ENCODE results near the gene SCAF4.

- TF ChIP-seq CTCF (IDR thresholded peaks at IDR 0.05) (no peak), EZH2phosphoT487 (IDR thresholded peaks at IDR 0.05) (no peak), EZH2 (IDR thresholded peaks at IDR 0.05) (no peak)
Observed at GRCh38 chr21:31735511-31735992, 3.6 kb upstream of the SCAF4 start.
